Limb (tissue), 2 donors: ENCODE measurements around the gene EPHB1.
"Not testable (repeated sequence)": the region's sequence is repeated elsewhere in the genome, so short reads cannot be mapped to it uniquely, and the experiment has no call there.

Experiments used
- DNase-seq, 2 donors: peaks; one replicate each; pipeline ENCODE4 v3.0.0-alpha.2; 2016; ENCODE audit errors: extremely low spot score in 2 of 2

The EPHB1 gene

GRCh38 chr3:135040321-135041240 is 245.5 kb downstream of the EPHB1 start:
- DNase-seq = no peak

- no peak for DNase-seq
Measured at GRCh38 chr3:135041601-135042000, 246.5 kb downstream of the EPHB1 start.

GRCh38 chr3:135047061-135047460 is 252.0 kb downstream of the EPHB1 start:
- DNase-seq = no peak

GRCh38 chr3:135050536-135050935 is 255.5 kb downstream of the EPHB1 start:
- DNase-seq = no peak

- DNase-seq = no peak
Measured at GRCh38 chr3:135051409-135051973, 256.4 kb downstream of the EPHB1 start.

GRCh38 chr3:135055449-135055848 is 260.4 kb downstream of the EPHB1 start:
- DNase-seq = no peak

- no peak for DNase-seq
Measured at GRCh38 chr3:135056084-135056730, 261.1 kb downstream of the EPHB1 start.

GRCh38 chr3:135056733-135057310 is 261.8 kb downstream of the EPHB1 start:
- no peak for DNase-seq

GRCh38 chr3:135057996-135058395 is 262.9 kb downstream of the EPHB1 start:
- no peak for DNase-seq

GRCh38 chr3:135059580-135059979 is 264.5 kb downstream of the EPHB1 start:
- no peak for DNase-seq

GRCh38 chr3:135066844-135067727 is 272.0 kb downstream of the EPHB1 start:
- DNase-seq = not testable (repeated sequence)

GRCh38 chr3:135068011-135068410 is 273.0 kb downstream of the EPHB1 start:
- DNase-seq = no peak

- DNase-seq = no peak
Measured at GRCh38 chr3:135069406-135069805, 274.3 kb downstream of the EPHB1 start.

GRCh38 chr3:135071483-135071882 is 276.4 kb downstream of the EPHB1 start:
- DNase-seq = no peak

GRCh38 chr3:135072431-135072830 is 277.4 kb downstream of the EPHB1 start:
- DNase-seq = no peak

- DNase-seq = no peak
Measured at GRCh38 chr3:135075157-135075556, 280.1 kb downstream of the EPHB1 start.

- no peak for DNase-seq
Measured at GRCh38 chr3:135076341-135076740, 281.3 kb downstream of the EPHB1 start.

GRCh38 chr3:135077186-135077585 is 282.1 kb downstream of the EPHB1 start:
- DNase-seq = no peak

GRCh38 chr3:135078283-135078682 is 283.2 kb downstream of the EPHB1 start:
- no peak for DNase-seq

GRCh38 chr3:135079095-135079494 is 284.0 kb downstream of the EPHB1 start:
- DNase-seq = no peak

- DNase-seq = no peak
Measured at GRCh38 chr3:135081451-135081850, 286.4 kb downstream of the EPHB1 start.
